HG03432 (cell line): Measurements from ENCODE around the gene PRICKLE4.

Source experiments
- ATAC-seq: cut with Tn5 transposase; IDR thresholded peaks from one replicate; pipeline ENCODE4 v1.9.1; 2021; ENCODE audit warnings: mild to moderate bottlenecking, moderate library complexity; ENCODE audit not compliant: unreplicated experiment

Gene PRICKLE4

GRCh38 chr6:41769376-41769775 is 11.2 kb upstream of the PRICKLE4 start:
- no peak for ATAC-seq

GRCh38 chr6:41770381-41771057 is 10.1 kb upstream of the PRICKLE4 start:
- ATAC-seq: no peak

GRCh38 chr6:41771058-41771983 is 9.3 kb upstream of the PRICKLE4 start:
- no peak for ATAC-seq

GRCh38 chr6:41774841-41775240 is 5.7 kb upstream of the PRICKLE4 start:
- ATAC-seq: no peak

- ATAC-seq: no peak
Measured at GRCh38 chr6:41775293-41775882, 5.2 kb upstream of the PRICKLE4 start.

- ATAC-seq: no peak
Measured at GRCh38 chr6:41777551-41778285, 2.9 kb upstream of the PRICKLE4 start.

- no peak for ATAC-seq
Measured at GRCh38 chr6:41778895-41779294, 1.7 kb upstream of the PRICKLE4 start.

- ATAC-seq: no peak
Measured at GRCh38 chr6:41779336-41779735, 1.2 kb upstream of the PRICKLE4 start.

GRCh38 chr6:41779788-41780550 is 613 bp upstream of the PRICKLE4 start, which contains the start of gene FRS3:
TSS of gene FRS3 (minus strand) at chr6:41779900. CDS start at chr6:41776987, 2,913 bp downstream.
- peak; percentile 96 for ATAC-seq

- no peak for ATAC-seq
Measured at GRCh38 chr6:41781366-41781730, 766 bp downstream of the PRICKLE4 start.

- no peak for ATAC-seq
Measured at GRCh38 chr6:41783106-41783780, 2.7 kb downstream of the PRICKLE4 start.

GRCh38 chr6:41784581-41785171 is 4.1 kb downstream of the PRICKLE4 start:
- no peak for ATAC-seq

- ATAC-seq: no peak
Measured at GRCh38 chr6:41785254-41785653, 4.7 kb downstream of the PRICKLE4 start.

GRCh38 chr6:41785689-41786450 is 5.3 kb downstream of the PRICKLE4 start:
- ATAC-seq: no peak

- ATAC-seq: peak; percentile 69
Measured at GRCh38 chr6:41786451-41787218, 6.1 kb downstream of the PRICKLE4 start.

- peak; percentile 80 for ATAC-seq
Measured at GRCh38 chr6:41787219-41787917, 6.8 kb downstream of the PRICKLE4 start, which contains the start of gene TOMM6. TSS of gene TOMM6 (plus strand) at chr6:41787694. CDS start at chr6:41787698, 4 bp downstream.

GRCh38 chr6:41789390-41789724 is 8.8 kb downstream of the PRICKLE4 start:
- no peak for ATAC-seq
